Measurements from ENCODE around the gene CFAP54. TPM values are rescaled to one million over a fixed set of nuclear protein-coding genes. Genes with fewer than 3 reads are reported as not detected.

The CFAP54 gene
- total and polyA plus RNA-seq, 12 donors: 0.08 to 1.00 (median 0.33) TPM; not detected in 2

GRCh38 chr12:96824074-96824837 is 334.9 kb downstream of the CFAP54 start:
- Histone ChIP-seq H3K27me3 (no peaks in the 10 kb centered on the region), H3K4me3 (no peak overlapping the region)

GRCh38 chr12:96824838-96825236 is 335.5 kb downstream of the CFAP54 start:
- H3K4me3 ChIP-seq: no peak overlapping the region
- no peaks in the 10 kb centered on the region for H3K36me3 ChIP-seq (replicated peaks in 1 of 2)
- no peak overlapping the region for H3K27ac ChIP-seq
- no peaks in the 10 kb centered on the region for H3K4me1 ChIP-seq (replicated peaks in 1 of 2)
- TF ChIP-seq POLR2A (IDR thresholded peaks at IDR 0.05) (no peak), CTCF (IDR thresholded peaks at IDR 0.05) (no peak)
- WGBS, 4 donors: 92 to 100% (median 99%) methylated on average over 2 of the region's 2 CpGs
- no peaks in the 10 kb centered on the region for H3K27me3 ChIP-seq
- intact Hi-C loops (cut with DNase I): no loop called here
- DNase-seq: no peak
- no peaks in the 10 kb centered on the region for H3K9me3 ChIP-seq (replicated peaks in 1 of 3)

More at GRCh38 chr12:96824074-96824837, 334.9 kb downstream of the CFAP54 start:
- Histone ChIP-seq H3K36me3 (replicated peaks in 1 of 2) (no peaks in the 10 kb centered on the region), H3K9me3 (replicated peaks in 1 of 3) (no peaks in the 10 kb centered on the region), H3K4me1 (replicated peaks in 1 of 2) (no peaks in the 10 kb centered on the region), H3K27ac (no peak overlapping the region)
- 83 to 89% (median 86%) methylated on average over 7 of the region's 7 CpGs for whole genome bisulfite sequencing, 4 donors
- DNase-seq: no peak
- intact Hi-C loops (cut with DNase I): no loop called here
- no peak for TF ChIP-seq CTCF (IDR thresholded peaks at IDR 0.05)
- no peak for TF ChIP-seq POLR2A (IDR thresholded peaks at IDR 0.05)

GRCh38 chr12:96828169-96828789 is 338.9 kb downstream of the CFAP54 start:
- Histone ChIP-seq H3K27ac (no peak overlapping the region), H3K4me1 (replicated peaks in 1 of 2) (no peaks in the 10 kb centered on the region), H3K36me3 (replicated peaks in 1 of 2) (no peaks in the 10 kb centered on the region), H3K27me3 (no peaks in the 10 kb centered on the region), H3K9me3 (replicated peaks in 1 of 3) (no peaks in the 10 kb centered on the region), H3K4me3 (no peak overlapping the region)
- TF ChIP-seq POLR2A (IDR thresholded peaks at IDR 0.05) (no peak), CTCF (IDR thresholded peaks at IDR 0.05) (no peak)
- intact Hi-C loops (cut with DNase I): no loop called here
- WGBS, 4 donors: 87 to 94% (median 90%) methylated on average over 5 of the region's 5 CpGs
- no peak for DNase-seq

- no peaks in the 10 kb centered on the region for H3K36me3 ChIP-seq (replicated peaks in 1 of 2)
These were observed 340.0 kb downstream of the CFAP54 start for GRCh38 chr12:96829354-96829753.

More at GRCh38 chr12:96829354-96829753, 340.0 kb downstream of the CFAP54 start:
- H3K27me3 ChIP-seq: no peaks in the 10 kb centered on the region
- no peaks in the 10 kb centered on the region for H3K9me3 ChIP-seq (replicated peaks in 1 of 3)
- no peak for DNase-seq
- no peak overlapping the region for H3K27ac ChIP-seq
- intact Hi-C loops (cut with DNase I): no loop called here
- no peak overlapping the region for H3K4me3 ChIP-seq
- TF ChIP-seq CTCF (IDR thresholded peaks at IDR 0.05) (no peak), POLR2A (IDR thresholded peaks at IDR 0.05) (no peak)
- H3K4me1 ChIP-seq (replicated peaks in 1 of 2): no peaks in the 10 kb centered on the region
- WGBS, 4 donors: 78 to 88% (median 81%) methylated on average over 3 of the region's 3 CpGs
